Measurements from ENCODE around the gene CSF2.

GRCh38 chr5:132060501-132061161, 13.0 kb upstream of the CSF2 start, which contains the start of gene IL3:
- no peak for TF ChIP-seq CTCF (IDR thresholded peaks at IDR 0.05)
- TF ChIP-seq POLR2A (IDR thresholded peaks at IDR 0.05), result no peak

Data from esophagus squamous epithelium (tissue), 4 donors.